GM20000 (cell line): ENCODE measurements around the gene ADD2.

Source experiments
- DNase-seq: peaks from one replicate; pipeline ENCODE4 v3.0.0; 2012; ENCODE audit warnings: low spot score
- CTCF ChIP-seq: IDR thresholded peaks from 2 replicates; pipeline ENCODE4 v1.5.1; 2012; ENCODE audit warnings: mild to moderate bottlenecking, control low read depth; ENCODE audit errors: extremely low read depth, missing control alignments

ADD2 gene

GRCh38 chr2:70645733-70646419 lies 122.1 kb downstream of the ADD2 start:
- DNase-seq, result no peak
- no peak for TF ChIP-seq CTCF

GRCh38 chr2:70643715-70644114 lies 124.3 kb downstream of the ADD2 start:
- no peak for DNase-seq

GRCh38 chr2:70641263-70641784 lies 126.7 kb downstream of the ADD2 start:
- no peak for TF ChIP-seq CTCF
- DNase-seq, result no peak

More at GRCh38 chr2:70643715-70644114, 124.3 kb downstream of the ADD2 start:
- TF ChIP-seq CTCF, result peak; percentile 14

GRCh38 chr2:70639841-70640436 lies 128.1 kb downstream of the ADD2 start:
- DNase-seq, result no peak
- TF ChIP-seq CTCF, result no peak

GRCh38 chr2:70638561-70638960 lies 129.4 kb downstream of the ADD2 start:
- no peak for TF ChIP-seq CTCF
- DNase-seq, result no peak

GRCh38 chr2:70633508-70633907 lies 134.5 kb downstream of the ADD2 start:
- DNase-seq, result no peak
- TF ChIP-seq CTCF, result no peak

- no peak for DNase-seq
- no peak for TF ChIP-seq CTCF
Measured at GRCh38 chr2:70632966-70633365, 135.0 kb downstream of the ADD2 start.
